PC-9 (cell line): ENCODE measurements around the gene PARVG. TPM values are rescaled to one million over a fixed set of nuclear protein-coding genes. Genes with fewer than 3 reads are reported as not detected.

Experiments used
- BruUV-seq: library from RNA; stranded (reverse); fragments of 400-500 nt; replicated peaks from 2 replicates; lab custom pipeline; 2021; lab: Mats Ljungman, UMichigan
- CTCF ChIA-PET: fragments of 300-600 bp; sonication (Branson Sonifier 250); formaldehyde crosslinking; loops from one replicate; lab custom pipeline; 2022; ENCODE audit warnings: antibody characterized with exemption; lab: Charles Lee
- POLR2A ChIA-PET: fragments of 300-600 bp; sonication (Branson Sonifier 250); formaldehyde crosslinking; loops from one replicate; lab custom pipeline; 2022; ENCODE audit warnings: antibody characterized with exemption; ENCODE audit not compliant: unreplicated experiment; lab: Charles Lee
- DNase-seq, 2 experiments: peaks; one replicate each; pipeline versions ENCODE4 v3.0.0 to v3.0.0-alpha.2; 2015 to 2022; ENCODE audit warnings: mixed read lengths in 1 of 2
- H2AFZ ChIP-seq: fragments of 200-600 bp; sonication (generic); 2 replicates; pipeline ENCODE4 v1.8.1; 2017; ENCODE audit warnings: antibody characterized with exemption
- H3F3A ChIP-seq: fragments of 200-600 bp; sonication (generic); 2 replicates; pipeline ENCODE4 v1.8.1; 2017; ENCODE audit warnings: antibody characterized with exemption, mild to moderate bottlenecking, low read depth; ENCODE audit not compliant: insufficient read depth
- H3K27ac ChIP-seq: fragments of 200-600 bp; sonication (generic); 2 replicates; pipeline ENCODE4 v1.6.1; 2016; ENCODE audit warnings: mixed run types
- H3K27me3 ChIP-seq: fragments of 200-600 bp; sonication (generic); 2 replicates; pipeline ENCODE4 v1.6.1; 2016; ENCODE audit warnings: low read depth, mixed run types; ENCODE audit not compliant: insufficient read depth
- H3K36me3 ChIP-seq: fragments of 200-600 bp; sonication (generic); 2 replicates; pipeline ENCODE4 v1.6.1; 2016; ENCODE audit warnings: low read depth, mixed run types
- H3K4me1 ChIP-seq: fragments of 200-600 bp; sonication (generic); replicated peaks from 2 replicates; pipeline ENCODE4 v1.6.1; 2016; ENCODE audit warnings: mixed run types; ENCODE audit not compliant: insufficient read depth
- H3K4me2 ChIP-seq: fragments of 200-600 bp; sonication (generic); 2 replicates; pipeline ENCODE4 v1.6.1; 2017; ENCODE audit warnings: mixed run types
- H3K4me3 ChIP-seq: fragments of 200-600 bp; sonication (generic); 2 replicates; pipeline ENCODE4 v1.6.1; 2016; ENCODE audit warnings: mixed run types
- H3K79me2 ChIP-seq: fragments of 200-600 bp; sonication (generic); 2 replicates; pipeline ENCODE4 v1.6.1; 2017; ENCODE audit warnings: low read depth, mixed run types
- H3K9me2 ChIP-seq: fragments of 200-600 bp; sonication (generic); 2 replicates; pipeline ENCODE4 v1.8.1; 2017; ENCODE audit warnings: mild to moderate bottlenecking; ENCODE audit not compliant: insufficient read depth
- H3K9me3 ChIP-seq: fragments of 200-600 bp; sonication (generic); 2 replicates; pipeline ENCODE4 v1.8.1; 2016; ENCODE audit warnings: low read depth; ENCODE audit not compliant: insufficient read depth
- H4K20me1 ChIP-seq: fragments of 200-600 bp; sonication (generic); 2 replicates; pipeline ENCODE4 v1.8.1; 2017; ENCODE audit not compliant: insufficient read depth
- CTCF ChIP-seq: fragments of 200-600 bp; sonication (generic); conservative IDR thresholded peaks from 2 replicates; pipeline ENCODE4 v1.6.1; 2017; ENCODE audit warnings: mixed run types, antibody characterized with exemption, mild to moderate bottlenecking, moderate library complexity
- EZH2 ChIP-seq: fragments of 200-600 bp; sonication (generic); IDR thresholded peaks from 2 replicates; pipeline ENCODE4 v1.8.0; 2017; ENCODE audit warnings: antibody characterized with exemption, low read depth
- intact Hi-C: fragments of 100-400 bp; cut with micrococcal nuclease; formaldehyde crosslinking; loops from one replicate; pipeline ENCODE4 v1.10.0; 2022; ENCODE audit not compliant: unreplicated experiment
- total RNA-seq: library from RNA; stranded (reverse); gene quantifications from 2 replicates; pipeline ENCODE4 v1.2.3, GENCODE V29; 2021

Gene PARVG
- total RNA-seq, 1 experiment from 2014 or later = not detected

- BruUV-seq = no TSS peak
- H3K36me3 ChIP-seq = no peaks in the 10 kb centered on the region
- H3K4me3 ChIP-seq = no peak overlapping the region
- intact Hi-C loops = no loop called here
- H2AFZ ChIP-seq = no peak overlapping the region
- H4K20me1 ChIP-seq = peaks cover 6% of the 10 kb centered on the region; the same call in 1 of the 2 replicates
- ChIA-PET CTCF (no interaction called here), POLR2A (no interaction called here)
- H3K27me3 ChIP-seq = peaks cover 92% of the 10 kb centered on the region
- no peaks in the 10 kb centered on the region for H3F3A ChIP-seq
- no peak for DNase-seq
- no peak overlapping the region for H3K27ac ChIP-seq
- H3K79me2 ChIP-seq = no peaks in the 10 kb centered on the region
- no peaks in the 10 kb centered on the region for H3K9me3 ChIP-seq
- TF ChIP-seq CTCF (no peak), EZH2 (no peak)
- no peaks in the 10 kb centered on the region for H3K9me2 ChIP-seq
- H3K4me1 ChIP-seq = no peaks in the 10 kb centered on the region
- H3K4me2 ChIP-seq = no peak overlapping the region
Measured at GRCh38 chr22:44200855-44201550, 20.3 kb downstream of the PARVG start.

GRCh38 chr22:44201665-44202064, 20.9 kb downstream of the PARVG start:
- no TSS peak for BruUV-seq
- ChIA-PET CTCF (no interaction called here), POLR2A (no interaction called here)
- no peak overlapping the region for H3K4me3 ChIP-seq
- no peak overlapping the region for H2AFZ ChIP-seq
- no peaks in the 10 kb centered on the region for H3K36me3 ChIP-seq
- peaks cover 6% of the 10 kb centered on the region; the same call in 1 of the 2 replicates for H4K20me1 ChIP-seq
- no peaks in the 10 kb centered on the region for H3K9me2 ChIP-seq
- no peaks in the 10 kb centered on the region for H3K4me1 ChIP-seq
- DNase-seq = no peak
- H3K79me2 ChIP-seq = no peaks in the 10 kb centered on the region
- H3F3A ChIP-seq = no peaks in the 10 kb centered on the region
- H3K27ac ChIP-seq = no peak overlapping the region
- H3K9me3 ChIP-seq = no peaks in the 10 kb centered on the region
- no peak for TF ChIP-seq CTCF
- no peak for TF ChIP-seq EZH2
- intact Hi-C loops = no loop called here
- peaks cover 90% of the 10 kb centered on the region for H3K27me3 ChIP-seq
- no peak overlapping the region for H3K4me2 ChIP-seq

GRCh38 chr22:44202261-44202789, 21.6 kb downstream of the PARVG start:
- no peaks in the 10 kb centered on the region for H3K36me3 ChIP-seq
- H4K20me1 ChIP-seq = peaks cover 6% of the 10 kb centered on the region; the same call in 1 of the 2 replicates
- no peaks in the 10 kb centered on the region for H3F3A ChIP-seq
- intact Hi-C loops = no loop called here
- no TSS peak for BruUV-seq
- H3K79me2 ChIP-seq = no peaks in the 10 kb centered on the region
- no peaks in the 10 kb centered on the region for H3K9me3 ChIP-seq
- H3K4me1 ChIP-seq = no peaks in the 10 kb centered on the region
- no peak overlapping the region for H2AFZ ChIP-seq
- ChIA-PET CTCF (no interaction called here), POLR2A (no interaction called here)
- H3K4me3 ChIP-seq = no peak overlapping the region
- H3K27ac ChIP-seq = no peak overlapping the region
- H3K27me3 ChIP-seq = peaks cover 88% of the 10 kb centered on the region
- H3K4me2 ChIP-seq = no peak overlapping the region
- no peak for DNase-seq
- no peaks in the 10 kb centered on the region for H3K9me2 ChIP-seq
- TF ChIP-seq CTCF (no peak), EZH2 (no peak)
